HepG2 (cell line): ENCODE results near the gene ZBTB2. TPM values are rescaled to one million over a fixed set of nuclear protein-coding genes. Genes with fewer than 3 reads are reported as not detected.
A peak's percentile ranks its signal among the peaks of the same experiment; 100 is the strongest.

ENCODE experiments used
- ARNTL ChIP-seq: sonication (generic); formaldehyde crosslinking; IDR thresholded peaks from 2 replicates; pipeline ENCODE4 v1.4.0; 2020; ENCODE audit warnings: mild to moderate bottlenecking, missing genetic modification reagents
- MED8 ChIP-seq: sonication (generic); formaldehyde crosslinking; IDR thresholded peaks from 2 replicates; pipeline ENCODE4 v1.8.1; 2023; ENCODE audit warnings: mild to moderate bottlenecking, missing genetic modification reagents; ENCODE audit not compliant: insufficient replicate concordance
- NR3C1 ChIP-seq: sonication (generic); formaldehyde crosslinking; IDR thresholded peaks from 2 replicates; pipeline ENCODE4 v1.4.0; 2020; ENCODE audit warnings: missing genetic modification reagents
- POLR2A ChIP-seq, 2 experiments: IDR thresholded peaks; 2 replicates each; pipeline ENCODE4 v1.6.1; 2011; ENCODE audit warnings: low read depth in 2 of 2, low read length in 2 of 2, mild to moderate bottlenecking in 1 of 2, moderate library complexity in 1 of 2; ENCODE audit not compliant: insufficient read depth in 1 of 2
- POLR2G ChIP-seq: fragments of 200-400 bp; formaldehyde crosslinking; IDR thresholded peaks from 2 replicates; pipeline ENCODE4 v1.6.1; 2018; ENCODE audit warnings: mild to moderate bottlenecking, low read depth, low read length, moderate library complexity
- PREB ChIP-seq: sonication (generic); formaldehyde crosslinking; IDR thresholded peaks from 2 replicates; pipeline ENCODE4 v1.4.0; 2020; ENCODE audit warnings: missing genetic modification reagents
- RARA ChIP-seq: IDR thresholded peaks from 2 replicates; pipeline ENCODE4 v1.6.1; 2016; ENCODE audit warnings: missing genetic modification reagents, missing compliant biosample characterization
- RFX3 ChIP-seq: IDR thresholded peaks from 2 replicates; pipeline ENCODE4 v1.6.1; 2016; ENCODE audit warnings: missing biosample characterization, missing genetic modification reagents
- THAP11 ChIP-seq: IDR thresholded peaks from 2 replicates; pipeline ENCODE4 v1.6.1; 2016; ENCODE audit warnings: missing biosample characterization, missing genetic modification reagents
- XBP1 ChIP-seq: sonication (generic); formaldehyde crosslinking; IDR thresholded peaks from 2 replicates; pipeline ENCODE4 v1.5.0; 2020; ENCODE audit warnings: missing genetic modification reagents
- ZMAT3 ChIP-seq: sonication (generic); formaldehyde crosslinking; conservative IDR thresholded peaks from 2 replicates; pipeline ENCODE4 v1.7.0; 2021; ENCODE audit warnings: missing genetic modification reagents
- ZNF207 ChIP-seq: fragments of 450-650 bp; IDR thresholded peaks from 2 replicates; pipeline ENCODE4 v1.6.1; 2016; ENCODE audit warnings: antibody characterized with exemption, borderline replicate concordance
- ZNF430 ChIP-seq: sonication (generic); formaldehyde crosslinking; IDR thresholded peaks from 2 replicates; pipeline ENCODE4 v1.9.0; 2021; ENCODE audit warnings: mild to moderate bottlenecking, missing genetic modification reagents
- ZNF468 ChIP-seq: sonication (generic); formaldehyde crosslinking; IDR thresholded peaks from 2 replicates; pipeline ENCODE4 v1.8.0; 2022; ENCODE audit warnings: mild to moderate bottlenecking, moderate library complexity, missing genetic modification reagents
- ZNF749 ChIP-seq: sonication (generic); formaldehyde crosslinking; IDR thresholded peaks from 2 replicates; pipeline ENCODE4 v1.8.0; 2022; ENCODE audit warnings: mild to moderate bottlenecking, missing genetic modification reagents, moderate library complexity, borderline replicate concordance
- ZXDC ChIP-seq: sonication (generic); formaldehyde crosslinking; IDR thresholded peaks from 2 replicates; pipeline ENCODE4 v1.5.0; 2020; ENCODE audit warnings: mild to moderate bottlenecking, missing genetic modification reagents
- polyA plus RNA-seq, 8 experiments: library from polyadenylated mRNA; depleted of rRNA in 3 of 8; stranded (reverse) in 7 of 8; unstranded in 1 of 8; fragments of >200 nt; fragmentation: Illumina TruSeq in 4 of 8; extraction: Trizol in 4 of 8; gene quantifications; 2 replicates each; pipeline versions ENCODE4 v1.2.1 to v1.2.3, GENCODE V29; 2011 to 2016; ENCODE audit warnings: low read depth in 4 of 8, missing spikeins in 1 of 8, mixed read lengths in 1 of 8; ENCODE audit not compliant: insufficient read depth in 1 of 8
- total RNA-seq, 5 experiments: library from RNA; depleted of rRNA; stranded (reverse); fragments of >200 nt; fragmentation: Illumina TruSeq; extraction: Trizol; gene quantifications; 2 replicates each; pipeline ENCODE4 v1.2.3, GENCODE V29; 2016; ENCODE audit warnings: low read depth in 1 of 5
- TF ChIP-seq, protein P1 (sequence below): sonication (generic); formaldehyde crosslinking; IDR thresholded peaks from 2 replicates; pipeline ENCODE4 v1.4.0; 2020; ENCODE audit warnings: missing genetic modification reagents
- TF ChIP-seq, protein P2 (sequence below), 2 experiments: IDR thresholded peaks; 2 replicates each; pipeline ENCODE4 v1.6.1; 2011 to 2012; ENCODE audit warnings: low read length in 2 of 2, borderline replicate concordance in 1 of 2, low read depth in 1 of 2, mild to moderate bottlenecking in 1 of 2, moderate library complexity in 1 of 2

The ZBTB2 gene
- total and polyA plus RNA-seq, 2 of the 13 experiments (the other 11 are each of a cell fraction or from before 2014, with no cell fraction given), result 15.4 to 22.8 TPM

DNA sequence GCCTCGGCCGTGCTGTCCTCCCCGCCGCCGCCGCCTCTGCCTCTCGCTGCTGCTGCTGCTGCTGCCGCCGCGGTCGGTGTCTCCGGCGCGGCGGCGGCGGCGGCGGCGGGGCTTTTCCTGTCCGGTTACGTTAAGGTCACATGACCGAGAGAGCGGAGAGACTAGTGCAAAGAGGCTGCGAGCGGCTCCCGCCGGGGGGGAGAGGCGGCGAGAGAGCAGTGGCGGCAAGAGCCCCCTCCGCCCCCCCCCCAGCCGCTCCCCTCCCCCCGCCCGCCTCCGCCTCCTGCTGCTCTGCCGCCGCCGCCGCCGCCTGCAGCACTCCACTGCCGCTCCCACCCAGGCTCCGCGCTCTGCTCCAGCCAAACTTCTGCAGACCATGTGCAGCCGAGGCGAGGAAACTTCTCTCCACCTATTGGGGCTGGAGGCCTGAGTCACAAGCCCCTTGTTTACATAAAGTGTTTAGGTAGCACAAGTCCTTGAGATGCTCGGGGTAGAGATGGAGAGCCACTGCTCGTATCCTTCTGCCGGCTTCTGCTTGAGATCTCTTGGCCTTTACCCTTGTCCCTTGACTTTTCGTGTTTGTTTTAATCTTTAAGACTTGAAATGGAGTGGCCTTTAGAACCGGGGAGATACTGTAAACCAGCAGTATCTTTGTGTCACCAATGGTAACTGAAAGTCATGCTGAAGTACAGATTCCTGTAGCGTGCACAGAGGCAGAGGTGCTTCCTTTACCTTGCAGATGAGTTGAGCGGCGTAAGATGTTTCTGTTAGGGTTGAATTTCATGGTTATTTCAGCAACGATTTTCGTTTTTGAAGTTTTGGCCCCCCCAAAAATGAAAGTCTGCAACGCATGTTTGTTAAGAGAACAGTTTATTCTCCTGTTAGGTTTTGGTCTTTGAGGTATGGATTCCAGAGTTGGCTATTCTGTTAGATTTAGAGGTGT lies at the start of gene ZBTB2 (continued):
- TF ChIP-seq ZXDC (CRISPR knock-in tag), result no peak
- TF ChIP-seq ZNF468 (CRISPR knock-in tag), result 0 out of 2 replicates have a peak, but pooled peaks have one; percentile 10
- no peak; the same call in 1 of the 2 replicates for TF ChIP-seq POLR2G
- no peak for TF ChIP-seq ARNTL (CRISPR knock-in tag)
- TF ChIP-seq RARA, result peak; percentile 25; the same call in 1 of the 2 replicates
- TF ChIP-seq PREB, result no peak
- TF ChIP-seq THAP11 (CRISPR knock-in tag), result no peak; the same call in 1 of the 2 replicates
- TF ChIP-seq ZNF749 (CRISPR knock-in tag), result no peak
- TF ChIP-seq MED8, result no peak
- no peak for TF ChIP-seq ZMAT3
- no peak for TF ChIP-seq RFX3
- TF ChIP-seq, protein P1, sequence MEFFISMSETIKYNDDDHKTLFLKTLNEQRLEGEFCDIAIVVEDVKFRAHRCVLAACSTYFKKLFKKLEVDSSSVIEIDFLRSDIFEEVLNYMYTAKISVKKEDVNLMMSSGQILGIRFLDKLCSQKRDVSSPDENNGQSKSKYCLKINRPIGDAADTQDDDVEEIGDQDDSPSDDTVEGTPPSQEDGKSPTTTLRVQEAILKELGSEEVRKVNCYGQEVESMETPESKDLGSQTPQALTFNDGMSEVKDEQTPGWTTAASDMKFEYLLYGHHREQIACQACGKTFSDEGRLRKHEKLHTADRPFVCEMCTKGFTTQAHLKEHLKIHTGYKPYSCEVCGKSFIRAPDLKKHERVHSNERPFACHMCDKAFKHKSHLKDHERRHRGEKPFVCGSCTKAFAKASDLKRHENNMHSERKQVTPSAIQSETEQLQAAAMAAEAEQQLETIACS (CRISPR knock-in tag), result no peak; the same call in 1 of the 2 replicates
- TF ChIP-seq, protein P2, sequence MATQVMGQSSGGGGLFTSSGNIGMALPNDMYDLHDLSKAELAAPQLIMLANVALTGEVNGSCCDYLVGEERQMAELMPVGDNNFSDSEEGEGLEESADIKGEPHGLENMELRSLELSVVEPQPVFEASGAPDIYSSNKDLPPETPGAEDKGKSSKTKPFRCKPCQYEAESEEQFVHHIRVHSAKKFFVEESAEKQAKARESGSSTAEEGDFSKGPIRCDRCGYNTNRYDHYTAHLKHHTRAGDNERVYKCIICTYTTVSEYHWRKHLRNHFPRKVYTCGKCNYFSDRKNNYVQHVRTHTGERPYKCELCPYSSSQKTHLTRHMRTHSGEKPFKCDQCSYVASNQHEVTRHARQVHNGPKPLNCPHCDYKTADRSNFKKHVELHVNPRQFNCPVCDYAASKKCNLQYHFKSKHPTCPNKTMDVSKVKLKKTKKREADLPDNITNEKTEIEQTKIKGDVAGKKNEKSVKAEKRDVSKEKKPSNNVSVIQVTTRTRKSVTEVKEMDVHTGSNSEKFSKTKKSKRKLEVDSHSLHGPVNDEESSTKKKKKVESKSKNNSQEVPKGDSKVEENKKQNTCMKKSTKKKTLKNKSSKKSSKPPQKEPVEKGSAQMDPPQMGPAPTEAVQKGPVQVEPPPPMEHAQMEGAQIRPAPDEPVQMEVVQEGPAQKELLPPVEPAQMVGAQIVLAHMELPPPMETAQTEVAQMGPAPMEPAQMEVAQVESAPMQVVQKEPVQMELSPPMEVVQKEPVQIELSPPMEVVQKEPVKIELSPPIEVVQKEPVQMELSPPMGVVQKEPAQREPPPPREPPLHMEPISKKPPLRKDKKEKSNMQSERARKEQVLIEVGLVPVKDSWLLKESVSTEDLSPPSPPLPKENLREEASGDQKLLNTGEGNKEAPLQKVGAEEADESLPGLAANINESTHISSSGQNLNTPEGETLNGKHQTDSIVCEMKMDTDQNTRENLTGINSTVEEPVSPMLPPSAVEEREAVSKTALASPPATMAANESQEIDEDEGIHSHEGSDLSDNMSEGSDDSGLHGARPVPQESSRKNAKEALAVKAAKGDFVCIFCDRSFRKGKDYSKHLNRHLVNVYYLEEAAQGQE (IDR thresholded peaks at IDR 0.05; ENCODE audit: borderline replicate concordance in 1 of 2, low read depth in 1 of 2, low read length in 2 of 2), result no peak
- TF ChIP-seq POLR2A (IDR thresholded peaks at IDR 0.05; ENCODE audit: insufficient read depth in 1 of 2, low read depth in 2 of 2, low read length in 2 of 2), result peak; percentile 48 to 52; a peak in 3 of 4 replicates
- 0 out of 2 replicates have a peak, but pooled peaks have one; percentile 60 for TF ChIP-seq ZNF430
- TF ChIP-seq XBP1 (CRISPR knock-in tag), result no peak
- no peak for TF ChIP-seq NR3C1
- no peak for TF ChIP-seq ZNF207
